ENCODE results near the gene PTPRN2. TPM values are rescaled to one million over a fixed set of nuclear protein-coding genes. Genes with fewer than 3 reads are reported as not detected.

PTPRN2 gene
- total and polyA plus RNA-seq, 4 donors = 18.1 to 69.9 (median 50.4) TPM

DNA sequence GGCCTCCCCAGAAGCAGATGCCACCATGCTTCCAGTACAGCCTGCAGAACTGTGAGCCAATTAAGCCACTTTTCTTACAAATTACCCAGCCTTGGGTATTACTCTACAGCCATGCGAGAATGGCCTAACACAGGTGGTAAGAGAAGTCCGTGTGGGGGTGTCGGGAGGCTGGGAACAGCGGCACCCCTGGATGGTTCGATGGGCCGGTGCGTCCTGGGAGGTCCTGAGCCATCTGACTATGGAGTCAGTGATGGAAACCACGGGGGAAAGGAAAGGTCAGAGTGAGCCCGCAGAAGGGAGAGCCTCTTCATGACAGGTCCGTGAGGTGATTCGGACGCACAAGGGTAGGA is 2.5 kb upstream of the PTPRN2 start:
- Histone ChIP-seq H3K9me3 (ENCODE audit: control insufficient read depth, insufficient read depth, low read length) (no peaks in the 10 kb centered on the region), H3K36me3 (ENCODE audit: control insufficient read depth, insufficient read depth, low read length) (no peaks in the 10 kb centered on the region), H3K4me1 (ENCODE audit: control insufficient read depth, insufficient read depth, low read length) (peaks cover 23% of the 10 kb centered on the region), H3K4me3 (ENCODE audit: low read depth, low read length) (no peak overlapping the region), H3K27ac (ENCODE audit: low read depth, low read length) (no peak overlapping the region), H3K27me3 (ENCODE audit: control insufficient read depth, insufficient read depth, low read length) (peaks cover 11% of the 10 kb centered on the region)
- DNase-seq (ENCODE audit: low read depth in 4 of 6, low spot score in 6 of 6) = no peak
- WGBS (ENCODE audit: insufficient coverage) = 95% methylated on average over 11 of the region's 12 CpGs

GRCh38 chr7:158589653-158590052 is 2.0 kb upstream of the PTPRN2 start:
- no peaks in the 10 kb centered on the region for H3K9me3 ChIP-seq (ENCODE audit: control insufficient read depth, insufficient read depth, low read length)
- H3K27me3 ChIP-seq (ENCODE audit: control insufficient read depth, insufficient read depth, low read length) = peaks cover 11% of the 10 kb centered on the region
- H3K36me3 ChIP-seq (ENCODE audit: control insufficient read depth, insufficient read depth, low read length) = no peaks in the 10 kb centered on the region
- H3K4me3 ChIP-seq (ENCODE audit: low read depth, low read length) = no peak overlapping the region
- DNase-seq (ENCODE audit: low read depth in 4 of 6, low spot score in 6 of 6) = no peak
- peaks cover 23% of the 10 kb centered on the region for H3K4me1 ChIP-seq (ENCODE audit: control insufficient read depth, insufficient read depth, low read length)
- H3K27ac ChIP-seq (ENCODE audit: low read depth, low read length) = no peak overlapping the region
- WGBS (ENCODE audit: insufficient coverage) = 60% methylated on average over 1 of the region's 1 CpG

DNA sequence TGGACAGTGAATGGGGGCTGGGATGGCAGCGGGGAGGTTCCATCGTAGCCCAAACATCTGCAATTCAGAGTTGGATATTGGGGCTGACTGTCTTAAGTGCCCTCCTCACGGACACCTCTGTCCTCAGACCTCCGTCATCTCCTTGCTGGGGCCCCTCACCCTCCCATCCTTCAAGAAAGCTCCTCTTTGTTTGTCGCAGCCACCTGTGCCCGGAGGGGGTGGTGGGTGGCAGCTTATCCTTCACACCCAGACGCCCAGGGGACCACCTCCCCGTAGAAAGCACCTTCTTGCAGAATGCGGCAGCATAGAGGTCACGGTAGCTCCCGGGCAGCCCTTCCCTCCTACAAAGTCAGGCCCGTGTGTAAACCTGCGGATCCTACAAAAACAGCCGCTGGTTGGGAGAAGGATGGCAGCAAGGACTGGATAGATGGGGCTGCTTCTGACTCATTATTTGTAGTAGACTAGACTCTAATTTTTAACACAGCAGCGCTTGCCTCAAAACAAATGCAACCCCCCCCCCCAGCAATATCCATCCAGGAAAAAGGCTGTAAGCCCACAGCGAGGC is 1.3 kb upstream of the PTPRN2 start:
- DNase-seq (ENCODE audit: low read depth in 4 of 6, low spot score in 6 of 6) = peak in 1 of 6 donors; percentile 8
- Histone ChIP-seq H3K9me3 (ENCODE audit: control insufficient read depth, insufficient read depth, low read length) (no peaks in the 10 kb centered on the region), H3K27me3 (ENCODE audit: control insufficient read depth, insufficient read depth, low read length) (peaks cover 11% of the 10 kb centered on the region), H3K36me3 (ENCODE audit: control insufficient read depth, insufficient read depth, low read length) (no peaks in the 10 kb centered on the region), H3K4me1 (ENCODE audit: control insufficient read depth, insufficient read depth, low read length) (peaks cover 26% of the 10 kb centered on the region), H3K27ac (ENCODE audit: low read depth, low read length) (no peak overlapping the region), H3K4me3 (ENCODE audit: low read depth, low read length) (no peak overlapping the region)
- WGBS (ENCODE audit: insufficient coverage) = no CpG with 5 or more reads among the region's 16 CpGs

GRCh38 chr7:158588085-158588877 is 658 bp upstream of the PTPRN2 start:
- WGBS (ENCODE audit: insufficient coverage) = 5% methylated on average over 61 of the region's 63 CpGs
- H3K27ac ChIP-seq (ENCODE audit: low read depth, low read length) = no peak overlapping the region
- DNase-seq (ENCODE audit: low read depth in 4 of 6, low spot score in 6 of 6) = peak in 2 of 6 donors; percentile 43 to 51
- no peaks in the 10 kb centered on the region for H3K36me3 ChIP-seq (ENCODE audit: control insufficient read depth, insufficient read depth, low read length)
- H3K4me3 ChIP-seq (ENCODE audit: low read depth, low read length) = no peak overlapping the region
- peaks cover 29% of the 10 kb centered on the region for H3K4me1 ChIP-seq (ENCODE audit: control insufficient read depth, insufficient read depth, low read length)
- no peaks in the 10 kb centered on the region for H3K9me3 ChIP-seq (ENCODE audit: control insufficient read depth, insufficient read depth, low read length)
- peaks cover 14% of the 10 kb centered on the region for H3K27me3 ChIP-seq (ENCODE audit: control insufficient read depth, insufficient read depth, low read length)

- Histone ChIP-seq H3K4me3 (ENCODE audit: low read depth, low read length) (peak overlapping the region; percentile 16), H3K27me3 (ENCODE audit: control insufficient read depth, insufficient read depth, low read length) (peaks cover 14% of the 10 kb centered on the region), H3K36me3 (ENCODE audit: control insufficient read depth, insufficient read depth, low read length) (no peaks in the 10 kb centered on the region), H3K27ac (ENCODE audit: low read depth, low read length) (no peak overlapping the region), H3K9me3 (ENCODE audit: control insufficient read depth, insufficient read depth, low read length) (no peaks in the 10 kb centered on the region), H3K4me1 (ENCODE audit: control insufficient read depth, insufficient read depth, low read length) (peaks cover 29% of the 10 kb centered on the region)
- peak in 2 of 6 donors; percentile 54 to 76 for DNase-seq (ENCODE audit: low read depth in 4 of 6, low spot score in 6 of 6)
- 1% methylated on average over 61 of the region's 63 CpGs for WGBS (ENCODE audit: insufficient coverage)
Measured at GRCh38 chr7:158586499-158587161, 993 bp downstream of the PTPRN2 start.

DNA sequence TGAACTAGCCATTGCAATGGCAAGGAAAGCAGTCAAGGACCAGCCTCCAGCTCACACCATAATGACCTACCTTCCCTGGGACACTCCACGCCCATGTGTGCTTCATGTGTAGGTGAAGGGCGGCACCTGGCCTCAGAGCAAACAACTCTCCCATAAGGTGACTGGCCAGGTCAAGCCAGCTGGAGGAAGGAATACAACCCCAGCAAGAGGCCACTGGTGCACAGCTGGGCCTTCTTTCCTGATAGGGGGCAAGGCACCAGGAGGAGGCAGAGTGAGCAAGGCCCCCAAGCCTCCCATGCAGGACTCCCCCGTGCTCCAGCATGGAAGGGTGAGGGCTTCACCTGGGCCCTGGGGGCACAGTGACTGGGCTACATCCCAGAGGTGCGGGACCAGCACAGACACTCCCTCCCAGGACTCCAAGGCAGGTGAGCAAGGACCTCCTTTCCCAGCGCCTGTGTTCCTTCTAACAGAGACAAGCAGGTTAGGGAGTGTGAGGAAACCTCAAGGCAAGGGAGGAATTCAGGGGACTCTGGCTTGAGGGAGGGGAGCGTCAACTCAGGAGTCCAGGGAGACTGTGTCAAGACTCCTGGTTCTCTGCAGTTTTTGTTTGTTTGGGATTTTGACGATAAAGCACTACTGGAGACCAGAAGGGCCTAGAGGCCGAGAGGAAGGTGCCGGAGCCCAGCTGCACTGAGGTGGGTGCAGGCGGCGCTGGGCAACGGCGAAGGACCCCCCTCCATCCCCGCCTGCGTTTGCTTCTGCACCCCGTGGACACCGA is 1.7 kb downstream of the PTPRN2 start:
- no peaks in the 10 kb centered on the region for H3K9me3 ChIP-seq (ENCODE audit: control insufficient read depth, insufficient read depth, low read length)
- no peaks in the 10 kb centered on the region for H3K36me3 ChIP-seq (ENCODE audit: control insufficient read depth, insufficient read depth, low read length)
- H3K27me3 ChIP-seq (ENCODE audit: control insufficient read depth, insufficient read depth, low read length) = peaks cover 14% of the 10 kb centered on the region
- H3K4me1 ChIP-seq (ENCODE audit: control insufficient read depth, insufficient read depth, low read length) = peaks cover 29% of the 10 kb centered on the region
- peak overlapping the region; percentile 16 for H3K4me3 ChIP-seq (ENCODE audit: low read depth, low read length)
- WGBS (ENCODE audit: insufficient coverage) = 34% methylated on average over 7 of the region's 17 CpGs
- H3K27ac ChIP-seq (ENCODE audit: low read depth, low read length) = no peak overlapping the region
- peak in 1 of 6 donors; percentile 15 for DNase-seq (ENCODE audit: low read depth in 4 of 6, low spot score in 6 of 6)

GRCh38 chr7:158584407-158584806 is 3.2 kb downstream of the PTPRN2 start:
- 38% methylated on average over 2 of the region's 8 CpGs for WGBS (ENCODE audit: insufficient coverage)
- no peak overlapping the region for H3K4me3 ChIP-seq (ENCODE audit: low read depth, low read length)
- H3K36me3 ChIP-seq (ENCODE audit: control insufficient read depth, insufficient read depth, low read length) = no peaks in the 10 kb centered on the region
- H3K4me1 ChIP-seq (ENCODE audit: control insufficient read depth, insufficient read depth, low read length) = peaks cover 29% of the 10 kb centered on the region
- H3K27ac ChIP-seq (ENCODE audit: low read depth, low read length) = no peak overlapping the region
- peak in 2 of 6 donors; percentile 24 to 79 for DNase-seq (ENCODE audit: low read depth in 4 of 6, low spot score in 6 of 6)
- H3K27me3 ChIP-seq (ENCODE audit: control insufficient read depth, insufficient read depth, low read length) = peaks cover 14% of the 10 kb centered on the region
- peaks cover 2% of the 10 kb centered on the region for H3K9me3 ChIP-seq (ENCODE audit: control insufficient read depth, insufficient read depth, low read length)

- WGBS (ENCODE audit: insufficient coverage) = 20% methylated on average over 3 of the region's 6 CpGs
- Histone ChIP-seq H3K4me1 (ENCODE audit: control insufficient read depth, insufficient read depth, low read length) (peaks cover 29% of the 10 kb centered on the region), H3K9me3 (ENCODE audit: control insufficient read depth, insufficient read depth, low read length) (peaks cover 2% of the 10 kb centered on the region), H3K27me3 (ENCODE audit: control insufficient read depth, insufficient read depth, low read length) (peaks cover 14% of the 10 kb centered on the region), H3K36me3 (ENCODE audit: control insufficient read depth, insufficient read depth, low read length) (no peaks in the 10 kb centered on the region), H3K4me3 (ENCODE audit: low read depth, low read length) (no peak overlapping the region), H3K27ac (ENCODE audit: low read depth, low read length) (no peak overlapping the region)
- peak in 1 of 6 donors; percentile 39 for DNase-seq (ENCODE audit: low read depth in 4 of 6, low spot score in 6 of 6)
Measured at GRCh38 chr7:158583810-158584209, 3.8 kb downstream of the PTPRN2 start.

- no peak overlapping the region for H3K27ac ChIP-seq (ENCODE audit: low read depth, low read length)
- peaks cover 2% of the 10 kb centered on the region for H3K9me3 ChIP-seq (ENCODE audit: control insufficient read depth, insufficient read depth, low read length)
- no peak for DNase-seq (ENCODE audit: low read depth in 4 of 6, low spot score in 6 of 6)
- 80% methylated on average over 4 of the region's 5 CpGs for WGBS (ENCODE audit: insufficient coverage)
- no peaks in the 10 kb centered on the region for H3K36me3 ChIP-seq (ENCODE audit: control insufficient read depth, insufficient read depth, low read length)
- no peak overlapping the region for H3K4me3 ChIP-seq (ENCODE audit: low read depth, low read length)
- H3K4me1 ChIP-seq (ENCODE audit: control insufficient read depth, insufficient read depth, low read length) = peaks cover 22% of the 10 kb centered on the region
- peaks cover 14% of the 10 kb centered on the region for H3K27me3 ChIP-seq (ENCODE audit: control insufficient read depth, insufficient read depth, low read length)
Measured at GRCh38 chr7:158583143-158583542, 4.5 kb downstream of the PTPRN2 start.
